Sigmoid colon (tissue), 7 donors: ENCODE measurements around the gene CACNA1C. TPM values are rescaled to one million over a fixed set of nuclear protein-coding genes. Genes with fewer than 3 reads are reported as not detected.

Experiments
- DNase-seq: peaks from one replicate; pipeline ENCODE4 v3.0.0-alpha.2; 2019
- H3K27ac ChIP-seq, 4 donors: fragments of 200-600 bp; sonication (generic); one replicate each; pipeline ENCODE4 v1.5.1; 2016 to 2019; ENCODE audit warnings: mild to moderate bottlenecking in 1 of 4
- H3K27me3 ChIP-seq, 3 donors: fragments of 200-600 bp; sonication (generic); one replicate each; pipeline ENCODE4 v1.5.1; 2019; ENCODE audit warnings: mild to moderate bottlenecking in 1 of 3
- H3K36me3 ChIP-seq, 4 donors: fragments of 200-600 bp; sonication (generic); one replicate each; pipeline ENCODE4 v1.5.1; 2016 to 2019
- H3K4me1 ChIP-seq, 4 donors: fragments of 200-600 bp; sonication (generic); one replicate each; pipeline ENCODE4 v1.5.1; 2017 to 2019
- H3K4me3 ChIP-seq, 4 donors: fragments of 200-600 bp; sonication (generic); one replicate each; pipeline ENCODE4 v1.5.1; 2017 to 2019; ENCODE audit warnings: mild to moderate bottlenecking in 2 of 4, moderate library complexity in 1 of 4
- H3K9me3 ChIP-seq, 4 donors: fragments of 200-600 bp in 3 of 4; sonication (generic) in 3 of 4; one replicate each; pipeline versions ENCODE4 v1.5.1 to v1.6.1; 2013 to 2019
- EP300 ChIP-seq, 4 donors: sonication (generic); formaldehyde crosslinking; IDR thresholded peaks; one replicate each; pipeline ENCODE4 v1.6.1; 2017; ENCODE audit warnings: antibody characterized with exemption in 4 of 4
- POLR2A ChIP-seq, 2 donors: fragments of 450-650 bp; IDR thresholded peaks; one replicate each; pipeline ENCODE4 v1.6.1; 2016; ENCODE audit warnings: antibody characterized with exemption in 2 of 2, mild to moderate bottlenecking in 2 of 2, moderate library complexity in 2 of 2
- POLR2AphosphoS5 ChIP-seq, 4 donors: sonication (generic); formaldehyde crosslinking; IDR thresholded peaks; one replicate each; pipeline ENCODE4 v1.6.1; 2017; ENCODE audit warnings: antibody characterized with exemption in 4 of 4
- WGBS, 2 donors: extraction: QIAGEN DNeasy Blood & Tissue Kit; methylation state at CpG; one replicate each; pipeline ENCODE4 v1.1.7; 2013; 5-methylcytosine and 5-hydroxymethylcytosine counted together
- intact Hi-C: fragments of 100-400 bp; cut with DNase I; formaldehyde crosslinking; loops from one replicate; pipeline ENCODE4 v1.15.1; 2023
- polyA plus RNA-seq, 3 donors: library from polyadenylated mRNA; stranded (reverse); fragments of 200-250 nt; gene quantifications; one replicate each; pipeline ENCODE4 v1.2.3, GENCODE V29; 2013
- total RNA-seq, 4 donors: library from RNA; depleted of rRNA; stranded (reverse); fragments of >200 nt; gene quantifications; one replicate each; pipeline ENCODE4 v1.1.0, GENCODE V29; 2016
- TF ChIP-seq, protein P1 (sequence below), 4 experiments: fragments of 450-650 bp in 3 of 4; fragments of 200-600 bp in 1 of 4; IDR thresholded peaks; one replicate each; pipeline ENCODE4 v1.5.1; 2016 to 2019; ENCODE audit warnings: antibody characterized with exemption in 4 of 4, mild to moderate bottlenecking in 3 of 4, moderate library complexity in 2 of 4
- donor health status: healthy with polysubstance abuse.
- donor health status: Bipolar disorder and iron deficiency.
- donor health status: healthy.

The CACNA1C gene
- total and polyA plus RNA-seq, 7 donors: 0.46 to 213 (median 62.0) TPM

DNA sequence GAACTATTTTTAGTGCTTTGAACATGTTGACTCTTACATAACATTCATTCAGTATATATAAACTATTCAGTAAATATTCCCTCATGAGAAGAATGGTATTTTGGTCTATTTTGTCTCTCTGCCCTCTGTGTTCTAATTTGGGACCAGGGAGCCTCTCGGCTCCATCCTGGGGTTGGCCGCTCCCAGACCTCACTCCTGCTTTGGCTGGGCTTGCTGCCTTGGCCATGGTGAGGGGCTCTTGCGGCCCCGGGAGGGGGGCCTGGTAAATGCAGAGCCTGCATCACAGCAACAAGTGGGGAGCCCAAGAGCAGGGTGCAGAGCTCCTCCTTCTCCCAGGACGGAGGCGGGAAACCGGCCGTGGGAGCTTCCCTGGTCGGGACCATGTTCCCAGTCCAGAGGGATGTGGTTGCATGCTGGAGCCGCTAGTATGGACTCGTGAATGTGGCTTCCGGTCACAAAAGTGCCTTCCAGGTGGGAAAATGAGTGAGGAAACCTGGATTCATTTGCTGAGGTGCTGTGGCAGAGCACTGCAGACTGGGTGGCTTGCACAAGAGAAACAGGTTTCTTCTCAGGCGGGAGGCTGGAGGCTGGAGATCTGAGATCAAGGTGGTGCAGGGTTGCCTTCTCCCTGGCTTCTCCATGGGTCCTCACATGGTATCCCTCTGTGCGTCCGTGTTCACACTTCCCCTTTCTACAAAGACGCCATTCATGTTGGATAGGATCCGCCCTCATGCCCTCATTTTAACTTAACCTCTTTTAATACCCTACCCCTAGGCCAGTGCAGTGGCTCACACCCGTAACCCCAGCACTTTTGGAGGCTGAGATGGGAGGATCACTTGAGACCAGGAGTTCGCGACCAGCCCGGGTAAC is 250.2 kb downstream of the CACNA1C start:
- Histone ChIP-seq H3K27ac (peak overlapping the region; percentile 69 to 82 (median 73)), H3K4me1 (peaks cover 0 to 92% (median 86%) of the 10 kb centered on the region in 4 donors), H3K36me3 (no peaks in the 10 kb centered on the region), H3K27me3 (no peaks in the 10 kb centered on the region), H3K4me3 (no peak overlapping the region), H3K9me3 (no peaks in the 10 kb centered on the region)
- TF ChIP-seq EP300 (IDR thresholded peaks at IDR 0.05) (no peak), POLR2AphosphoS5 (IDR thresholded peaks at IDR 0.05) (no peak), POLR2A (IDR thresholded peaks at IDR 0.05) (no peak)
- TF ChIP-seq, protein P1, sequence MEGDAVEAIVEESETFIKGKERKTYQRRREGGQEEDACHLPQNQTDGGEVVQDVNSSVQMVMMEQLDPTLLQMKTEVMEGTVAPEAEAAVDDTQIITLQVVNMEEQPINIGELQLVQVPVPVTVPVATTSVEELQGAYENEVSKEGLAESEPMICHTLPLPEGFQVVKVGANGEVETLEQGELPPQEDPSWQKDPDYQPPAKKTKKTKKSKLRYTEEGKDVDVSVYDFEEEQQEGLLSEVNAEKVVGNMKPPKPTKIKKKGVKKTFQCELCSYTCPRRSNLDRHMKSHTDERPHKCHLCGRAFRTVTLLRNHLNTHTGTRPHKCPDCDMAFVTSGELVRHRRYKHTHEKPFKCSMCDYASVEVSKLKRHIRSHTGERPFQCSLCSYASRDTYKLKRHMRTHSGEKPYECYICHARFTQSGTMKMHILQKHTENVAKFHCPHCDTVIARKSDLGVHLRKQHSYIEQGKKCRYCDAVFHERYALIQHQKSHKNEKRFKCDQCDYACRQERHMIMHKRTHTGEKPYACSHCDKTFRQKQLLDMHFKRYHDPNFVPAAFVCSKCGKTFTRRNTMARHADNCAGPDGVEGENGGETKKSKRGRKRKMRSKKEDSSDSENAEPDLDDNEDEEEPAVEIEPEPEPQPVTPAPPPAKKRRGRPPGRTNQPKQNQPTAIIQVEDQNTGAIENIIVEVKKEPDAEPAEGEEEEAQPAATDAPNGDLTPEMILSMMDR (IDR thresholded peaks at IDR 0.05): no peak
- intact Hi-C loops: loop anchor here (10.0 kb wide), 1 partner anchor 192 kb away; no protein-coding TSS in a partner anchor
- WGBS, 2 donors: 86 to 87% methylated on average over 21 of the region's 21 CpGs
- DNase-seq: no peak

DNA sequence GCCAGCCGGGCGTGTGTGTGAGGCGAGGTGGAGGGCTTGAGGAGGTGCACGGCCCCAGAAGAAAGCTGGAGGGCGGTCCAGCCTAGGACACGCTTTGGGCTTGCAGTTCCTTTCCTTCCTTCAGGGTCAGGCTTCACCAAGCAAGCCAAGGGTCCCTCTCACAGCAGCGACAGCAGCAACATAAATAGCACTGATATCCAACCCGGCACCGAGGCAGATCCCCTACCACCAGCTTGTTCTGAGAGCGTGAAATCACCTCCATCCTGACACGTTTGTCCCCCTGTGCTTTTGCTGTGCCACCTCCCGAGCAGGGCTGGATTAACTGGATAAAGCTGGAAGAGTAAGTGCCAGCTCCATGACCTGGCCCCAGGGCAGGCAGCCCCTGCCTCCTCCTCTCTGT is 251.4 kb downstream of the CACNA1C start:
- TF ChIP-seq EP300 (IDR thresholded peaks at IDR 0.05): no peak
- TF ChIP-seq POLR2AphosphoS5 (IDR thresholded peaks at IDR 0.05): no peak
- TF ChIP-seq POLR2A (IDR thresholded peaks at IDR 0.05): no peak
- TF ChIP-seq, protein P1 (IDR thresholded peaks at IDR 0.05): no peak
- Histone ChIP-seq H3K36me3 (no peaks in the 10 kb centered on the region), H3K4me1 (peaks cover 0 to 92% (median 80%) of the 10 kb centered on the region in 4 donors), H3K4me3 (no peak overlapping the region), H3K9me3 (peaks cover 0 to 3% (median 0%) of the 10 kb centered on the region in 4 donors), H3K27ac (peak overlapping the region in 3 of 4 donors; percentile 69 to 82 (median 81)), H3K27me3 (no peaks in the 10 kb centered on the region)
- intact Hi-C loops: loop anchor here (10.0 kb wide), 1 partner anchor 191 kb away; no protein-coding TSS in a partner anchor
- no peak for DNase-seq
- 87% methylated on average over 12 of the region's 12 CpGs for WGBS, 2 donors

DNA sequence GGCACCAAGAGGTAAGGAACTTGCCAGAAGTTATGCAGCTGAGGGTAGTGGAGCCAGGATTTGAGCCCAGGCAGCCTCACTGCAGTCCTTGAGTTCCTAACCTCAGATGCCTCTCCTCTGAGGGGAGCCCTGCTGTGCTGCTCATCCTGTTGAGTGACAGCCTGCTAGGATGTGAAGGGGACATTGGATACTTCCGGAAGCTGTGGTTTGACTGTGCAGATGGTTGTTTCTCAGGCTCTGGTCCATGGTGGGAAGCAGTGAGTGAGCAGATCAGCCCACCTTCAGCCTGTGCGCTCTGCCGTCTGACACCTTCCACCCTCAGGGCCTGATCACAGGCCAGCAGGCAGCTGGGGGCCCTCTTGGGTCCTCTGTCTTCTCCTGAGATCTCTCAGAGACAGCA is 253.2 kb downstream of the CACNA1C start:
- peaks cover 0 to 94% (median 82%) of the 10 kb centered on the region in 4 donors for H3K4me1 ChIP-seq
- DNase-seq: no peak
- intact Hi-C loops: loop anchor here (10.0 kb wide), 1 partner anchor 189 kb away; no protein-coding TSS in a partner anchor
- H3K4me3 ChIP-seq: no peak overlapping the region
- TF ChIP-seq POLR2A (IDR thresholded peaks at IDR 0.05) (no peak), EP300 (IDR thresholded peaks at IDR 0.05) (no peak), POLR2AphosphoS5 (IDR thresholded peaks at IDR 0.05) (no peak)
- TF ChIP-seq, protein P1 (IDR thresholded peaks at IDR 0.05): no peak
- peaks cover 0 to 3% (median 0%) of the 10 kb centered on the region in 4 donors for H3K9me3 ChIP-seq
- H3K27me3 ChIP-seq: no peaks in the 10 kb centered on the region
- 53 to 83% methylated on average over 3 of the region's 3 CpGs for WGBS, 2 donors
- no peaks in the 10 kb centered on the region for H3K36me3 ChIP-seq
- peak overlapping the region in 3 of 4 donors; percentile 69 to 82 (median 81) for H3K27ac ChIP-seq

DNA sequence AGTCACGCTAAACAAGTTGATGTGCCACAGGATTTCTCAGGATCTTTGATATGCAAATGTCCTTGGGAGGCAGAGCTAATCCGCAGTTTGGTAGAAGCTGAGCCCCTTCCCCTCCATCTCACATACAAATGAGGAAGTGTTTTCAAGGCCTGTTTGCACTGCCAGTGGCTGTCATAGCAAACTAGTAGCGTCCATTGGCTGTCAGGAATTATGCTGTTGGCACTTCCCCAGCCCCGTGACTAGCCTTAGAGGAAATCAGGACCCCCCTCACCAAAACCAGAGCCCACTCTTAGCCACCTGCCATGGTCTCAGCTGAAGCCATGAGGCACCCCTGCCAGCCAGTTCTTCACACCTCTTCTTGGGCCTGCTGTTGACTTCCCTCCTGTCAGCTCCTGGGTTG is 253.9 kb downstream of the CACNA1C start:
- intact Hi-C loops: loop anchor here (10.0 kb wide), 1 partner anchor 188 kb away; no protein-coding TSS in a partner anchor
- no peak overlapping the region for H3K4me3 ChIP-seq
- TF ChIP-seq POLR2A (IDR thresholded peaks at IDR 0.05): no peak
- no peak for TF ChIP-seq EP300 (IDR thresholded peaks at IDR 0.05)
- TF ChIP-seq, protein P1 (IDR thresholded peaks at IDR 0.05): no peak
- TF ChIP-seq POLR2AphosphoS5 (IDR thresholded peaks at IDR 0.05): no peak
- H3K36me3 ChIP-seq: no peaks in the 10 kb centered on the region
- H3K27ac ChIP-seq: peak overlapping the region in 3 of 4 donors; percentile 69 to 82 (median 81)
- peaks cover 0 to 3% (median 0%) of the 10 kb centered on the region in 4 donors for H3K9me3 ChIP-seq
- 56 to 73% methylated on average over 4 of the region's 4 CpGs for WGBS, 2 donors
- H3K27me3 ChIP-seq: no peaks in the 10 kb centered on the region
- peaks cover 0 to 94% (median 82%) of the 10 kb centered on the region in 4 donors for H3K4me1 ChIP-seq
- no peak for DNase-seq
